ENCODE results near the gene RNU1-1. TPM values are rescaled to one million over a fixed set of nuclear protein-coding genes. Genes with fewer than 3 reads are reported as not detected.
"Not testable (repeated sequence)": the region's sequence is repeated elsewhere in the genome, so short reads cannot be mapped to it uniquely, and the experiment has no call there.

The RNU1-1 gene
- total RNA-seq, 4 donors from 2014 or later: under 0.01 TPM

DNA sequence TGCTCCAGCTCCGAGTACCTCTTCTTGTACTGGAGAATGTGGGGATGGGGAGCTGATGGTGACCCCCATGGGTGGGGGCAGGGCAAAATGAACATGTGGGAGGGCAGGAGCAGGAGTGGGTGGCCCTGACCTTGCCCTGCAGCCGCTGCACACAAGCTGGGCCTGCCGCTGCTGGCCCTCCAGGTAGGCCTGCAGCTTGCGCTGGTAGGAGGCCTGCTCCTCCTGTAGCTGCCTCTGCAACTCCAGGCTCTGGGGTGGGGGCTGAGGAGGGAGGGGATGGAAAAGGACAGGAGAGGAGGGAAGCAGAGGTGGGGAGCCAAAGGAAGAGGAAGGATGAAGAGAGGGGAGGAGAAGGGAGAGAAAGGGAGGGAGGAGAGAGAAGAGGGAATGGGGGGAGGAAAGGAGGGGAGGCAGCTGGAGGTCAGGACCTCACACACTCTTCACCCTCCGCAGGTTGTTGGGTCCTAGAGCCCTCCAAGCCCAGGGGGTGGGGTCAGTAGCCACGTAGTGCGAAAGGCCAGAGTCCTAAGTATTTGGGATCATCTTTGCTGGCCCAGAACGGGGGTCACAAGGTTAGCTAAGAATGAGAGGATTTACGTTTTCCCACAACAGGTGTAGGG, 22.9 kb downstream of the RNU1-1 start:
- Histone ChIP-seq H3K9me3 (no peaks in the 10 kb centered on the region), H3K36me3 (peaks cover 0 to 46% (median 0%) of the 10 kb centered on the region in 3 donors), H3K4me3 (no peak overlapping the region), H3K27me3 (no peaks in the 10 kb centered on the region), H3K27ac (no peak overlapping the region), H3K4me1 (no peaks in the 10 kb centered on the region)
- no peak for DNase-seq
- WGBS, 2 donors: 73 to 89% methylated on average over 5 to 8 of the region's 9 CpGs
- no peak for TF ChIP-seq POLR2A (IDR thresholded peaks at IDR 0.05)
- TF ChIP-seq, protein P1, sequence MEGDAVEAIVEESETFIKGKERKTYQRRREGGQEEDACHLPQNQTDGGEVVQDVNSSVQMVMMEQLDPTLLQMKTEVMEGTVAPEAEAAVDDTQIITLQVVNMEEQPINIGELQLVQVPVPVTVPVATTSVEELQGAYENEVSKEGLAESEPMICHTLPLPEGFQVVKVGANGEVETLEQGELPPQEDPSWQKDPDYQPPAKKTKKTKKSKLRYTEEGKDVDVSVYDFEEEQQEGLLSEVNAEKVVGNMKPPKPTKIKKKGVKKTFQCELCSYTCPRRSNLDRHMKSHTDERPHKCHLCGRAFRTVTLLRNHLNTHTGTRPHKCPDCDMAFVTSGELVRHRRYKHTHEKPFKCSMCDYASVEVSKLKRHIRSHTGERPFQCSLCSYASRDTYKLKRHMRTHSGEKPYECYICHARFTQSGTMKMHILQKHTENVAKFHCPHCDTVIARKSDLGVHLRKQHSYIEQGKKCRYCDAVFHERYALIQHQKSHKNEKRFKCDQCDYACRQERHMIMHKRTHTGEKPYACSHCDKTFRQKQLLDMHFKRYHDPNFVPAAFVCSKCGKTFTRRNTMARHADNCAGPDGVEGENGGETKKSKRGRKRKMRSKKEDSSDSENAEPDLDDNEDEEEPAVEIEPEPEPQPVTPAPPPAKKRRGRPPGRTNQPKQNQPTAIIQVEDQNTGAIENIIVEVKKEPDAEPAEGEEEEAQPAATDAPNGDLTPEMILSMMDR (IDR thresholded peaks at IDR 0.05): no peak
- intact Hi-C loops (cut with DNase I): loop anchor here (10.0 kb wide), 1 partner anchor 46 kb away; the partner anchor contains the start of gene NECAP2

DNA sequence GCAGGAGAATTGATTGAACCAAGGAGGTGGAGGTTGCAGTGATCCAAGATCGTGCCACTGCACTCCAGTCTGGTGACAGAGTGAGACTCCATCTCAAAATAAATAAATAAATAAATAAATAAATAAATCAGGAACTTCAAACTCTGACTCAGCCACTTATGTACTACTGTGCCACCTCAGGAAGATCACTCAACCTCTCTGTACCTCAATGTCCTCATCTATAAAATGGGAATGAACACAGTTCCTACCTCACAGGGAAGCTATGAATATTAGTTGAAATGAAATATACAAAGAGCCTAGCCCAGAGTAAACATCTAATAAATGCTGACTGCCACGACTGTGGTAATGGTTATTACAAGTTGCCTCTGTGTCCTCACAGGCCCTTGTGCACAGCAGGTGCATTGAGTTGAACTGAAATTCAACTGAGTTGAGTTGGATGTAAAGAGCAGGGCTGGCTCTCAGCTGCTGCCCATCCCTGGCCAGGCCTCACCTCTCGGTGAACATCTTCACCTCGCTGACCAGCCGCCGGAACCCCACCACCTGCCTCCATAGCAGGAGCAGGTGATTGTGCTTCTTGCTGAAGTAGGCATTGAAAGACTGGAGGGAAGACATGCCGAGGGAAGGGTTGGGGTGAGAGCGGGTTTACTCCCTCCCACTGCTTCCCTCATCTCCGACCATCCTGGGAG, 24.7 kb downstream of the RNU1-1 start:
- H3K4me1 ChIP-seq; H3K4me3 ChIP-seq; DNase-seq; H3K9me3 ChIP-seq; H3K27me3 ChIP-seq; H3K27ac ChIP-seq; intact Hi-C loops (cut with DNase I): not testable (repeated sequence)
- H3K36me3 ChIP-seq: peaks cover 0 to 64% (median 4%) of the 10 kb centered on the region in 3 donors
- WGBS, 2 donors: 65 to 88% methylated on average over 3 to 9 of the region's 9 CpGs

DNA sequence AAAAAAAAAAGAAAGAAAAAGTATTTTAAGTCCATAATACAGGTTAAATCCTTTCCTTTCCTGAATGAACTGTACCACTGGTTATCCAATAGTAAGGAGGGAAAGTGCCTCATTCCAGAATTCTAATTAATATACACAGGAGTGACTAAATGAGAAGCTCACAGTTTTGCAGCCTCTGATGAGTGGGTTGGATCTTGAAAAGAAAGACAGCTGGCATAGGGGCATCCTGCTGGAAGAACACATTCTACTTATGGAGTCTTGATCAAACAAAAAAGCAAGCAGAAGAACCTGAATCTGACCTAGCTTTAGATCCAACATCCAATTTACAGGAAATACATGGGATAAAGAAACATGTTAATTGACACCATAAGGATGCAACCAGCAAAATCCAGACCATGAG, 27.1 kb downstream of the RNU1-1 start:
- H3K4me1 ChIP-seq; H3K27me3 ChIP-seq; H3K27ac ChIP-seq; H3K9me3 ChIP-seq; H3K4me3 ChIP-seq; DNase-seq; intact Hi-C loops (cut with DNase I): not testable (repeated sequence)
- H3K36me3 ChIP-seq: peaks cover 4 to 87% (median 4%) of the 10 kb centered on the region in 3 donors

DNA sequence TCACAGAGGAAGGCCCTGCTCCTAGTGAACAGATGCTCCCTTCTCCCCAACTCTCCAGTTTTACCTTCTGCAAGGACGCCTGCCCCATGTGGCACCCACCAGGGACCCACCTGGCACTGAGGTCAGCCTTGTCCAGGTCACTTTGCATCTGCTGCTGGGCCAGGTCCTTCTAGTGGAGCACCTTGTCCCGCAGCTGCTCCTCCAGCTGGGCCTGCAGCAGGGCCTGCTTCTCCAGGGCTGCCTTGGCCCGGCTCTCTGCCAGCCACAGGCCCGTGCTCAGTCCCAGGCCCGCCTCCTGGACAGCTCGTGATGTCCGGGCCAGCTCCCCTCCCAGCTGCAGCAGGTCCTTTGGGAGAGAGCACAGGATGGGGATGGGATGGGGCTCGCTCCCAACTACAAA, 27.8 kb downstream of the RNU1-1 start:
- DNase-seq; H3K9me3 ChIP-seq; H3K27me3 ChIP-seq; H3K4me3 ChIP-seq; H3K27ac ChIP-seq; H3K4me1 ChIP-seq; intact Hi-C loops (cut with DNase I): not testable (repeated sequence)
- 100% methylated on average over 2 of the region's 8 CpGs; no CpG with 5 or more reads in 1 of the 2 donors for WGBS, 2 donors
- peaks cover 4 to 94% (median 4%) of the 10 kb centered on the region in 3 donors for H3K36me3 ChIP-seq

DNA sequence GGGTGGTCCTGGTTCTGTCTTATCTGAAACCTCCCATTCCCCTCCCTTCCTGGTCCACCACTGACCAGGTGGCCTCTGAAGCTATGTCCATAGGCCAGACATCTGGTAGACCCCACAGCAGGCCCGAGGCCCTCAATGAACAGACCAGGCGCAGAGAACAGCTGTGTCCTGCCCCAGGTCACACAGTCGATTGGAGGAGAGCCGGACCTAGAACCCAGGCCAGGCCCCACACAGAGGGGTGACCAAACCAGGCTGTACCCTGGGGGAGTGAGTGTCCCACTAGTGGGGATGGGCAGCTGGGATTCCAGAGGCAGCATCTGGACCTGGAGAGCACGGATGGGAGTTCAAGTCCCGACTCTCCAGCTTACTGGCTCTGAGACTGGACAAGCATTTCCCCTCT, 29.2 kb downstream of the RNU1-1 start:
- no peak for DNase-seq
- Histone ChIP-seq H3K4me3 (no peak overlapping the region), H3K27me3 (no peaks in the 10 kb centered on the region), H3K9me3 (no peaks in the 10 kb centered on the region), H3K36me3 (peaks cover 4 to 96% (median 4%) of the 10 kb centered on the region in 3 donors), H3K4me1 (no peaks in the 10 kb centered on the region), H3K27ac (no peak overlapping the region)
- intact Hi-C loops (cut with DNase I): no loop called here
- TF ChIP-seq POLR2A (IDR thresholded peaks at IDR 0.05): no peak
- TF ChIP-seq, protein P1 (IDR thresholded peaks at IDR 0.05): no peak
- 83% methylated on average over 2 of the region's 6 CpGs; no CpG with 5 or more reads in 1 of the 2 donors for WGBS, 2 donors

DNA sequence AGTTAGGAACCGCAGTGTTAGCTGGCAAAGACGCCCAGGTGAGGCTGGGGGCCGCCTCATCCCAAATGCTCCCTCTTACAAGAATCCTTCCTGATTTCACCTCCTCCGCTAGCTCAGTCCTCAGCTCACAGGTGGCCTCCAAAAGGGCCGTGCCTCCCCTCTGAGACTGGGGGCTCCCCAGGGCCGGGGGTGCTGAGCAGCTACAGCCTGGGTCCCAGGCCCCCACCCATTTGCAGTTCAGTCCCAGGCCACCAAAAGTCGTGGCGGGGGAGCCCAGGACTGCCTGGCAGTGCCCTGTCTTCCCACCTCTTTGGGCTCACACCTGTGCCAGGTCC, 29.6 kb downstream of the RNU1-1 start:
- no peaks in the 10 kb centered on the region for H3K9me3 ChIP-seq
- intact Hi-C loops (cut with DNase I): no loop called here
- no peak overlapping the region for H3K4me3 ChIP-seq
- DNase-seq: no peak
- no peaks in the 10 kb centered on the region for H3K4me1 ChIP-seq
- H3K36me3 ChIP-seq: peaks cover 4 to 96% (median 4%) of the 10 kb centered on the region in 3 donors
- H3K27ac ChIP-seq: no peak overlapping the region
- WGBS, 2 donors: 95 to 100% methylated on average over 3 to 8 of the region's 8 CpGs
- H3K27me3 ChIP-seq: no peaks in the 10 kb centered on the region
- TF ChIP-seq, protein P1 (IDR thresholded peaks at IDR 0.05): no peak
- no peak for TF ChIP-seq POLR2A (IDR thresholded peaks at IDR 0.05)

DNA sequence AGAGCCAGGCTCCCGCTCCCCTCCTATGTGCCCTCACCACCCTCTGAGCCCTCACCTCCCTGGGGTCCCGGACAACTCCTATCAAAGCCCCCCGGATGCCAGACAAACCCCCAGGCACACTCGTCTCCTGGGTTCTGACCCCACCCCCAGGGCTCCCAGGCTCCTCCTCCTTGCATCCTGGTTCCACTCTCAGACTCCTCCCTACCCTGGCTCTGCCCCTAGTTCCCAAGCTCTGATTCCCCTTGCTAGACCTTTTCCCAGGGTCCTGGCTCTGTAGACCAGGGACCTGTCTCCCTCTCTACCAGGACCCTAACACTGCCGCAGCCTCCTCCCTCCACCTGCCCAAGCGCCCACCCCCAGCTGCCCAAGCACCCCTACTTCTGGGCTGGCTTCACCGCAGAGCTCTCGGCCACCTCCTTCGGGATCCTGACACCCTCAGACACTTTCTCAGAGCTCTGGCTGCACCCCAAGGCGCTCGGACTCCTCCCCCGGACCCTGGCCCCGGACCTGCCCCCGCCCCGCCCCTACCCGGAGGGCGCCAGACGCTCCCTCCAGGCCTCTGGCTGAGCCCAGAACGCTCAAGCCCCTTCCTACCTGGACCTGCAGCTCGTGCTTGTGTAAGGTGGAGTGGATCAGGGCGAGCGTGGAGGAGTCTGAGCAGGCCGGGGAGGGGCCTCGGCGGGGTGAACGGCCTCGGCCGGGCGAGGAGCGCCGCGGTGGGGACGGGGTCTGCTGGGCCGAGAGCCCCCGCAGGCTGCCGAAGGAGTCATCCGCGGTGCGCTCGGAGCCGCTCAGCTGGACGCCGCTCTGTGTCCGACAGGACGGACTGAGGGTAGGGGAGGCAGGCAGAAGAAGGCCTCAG, 30.2 kb downstream of the RNU1-1 start:
- WGBS, 2 donors: 86 to 93% methylated on average over 8 to 25 of the region's 45 CpGs
- peaks cover 4 to 96% (median 4%) of the 10 kb centered on the region in 3 donors for H3K36me3 ChIP-seq
- intact Hi-C loops (cut with DNase I); H3K4me3 ChIP-seq; H3K27me3 ChIP-seq; H3K27ac ChIP-seq; H3K9me3 ChIP-seq; H3K4me1 ChIP-seq; DNase-seq: not testable (repeated sequence)

DNA sequence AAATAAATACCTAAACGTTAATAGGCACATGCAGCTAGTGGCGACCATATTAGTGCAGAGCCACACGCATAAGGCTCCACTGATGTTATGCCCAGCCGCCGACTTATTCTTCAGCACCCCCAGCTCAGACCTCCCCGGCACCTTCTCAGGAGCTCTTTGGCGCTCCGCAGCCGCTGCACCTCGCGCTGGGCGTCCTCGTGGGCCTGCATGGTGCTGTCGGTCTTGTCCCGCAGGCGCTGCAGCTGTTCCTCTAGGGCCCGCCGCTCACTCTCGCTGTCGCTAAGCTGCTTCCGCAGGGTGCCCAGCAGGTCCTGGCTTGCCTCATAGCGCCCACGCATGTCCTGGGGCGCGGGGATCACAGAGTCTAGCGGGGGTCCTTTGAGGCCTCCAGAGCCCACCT, 30.9 kb downstream of the RNU1-1 start:
- H3K4me1 ChIP-seq; H3K27me3 ChIP-seq; DNase-seq; H3K9me3 ChIP-seq; intact Hi-C loops (cut with DNase I); H3K27ac ChIP-seq; H3K4me3 ChIP-seq: not testable (repeated sequence)
- H3K36me3 ChIP-seq: peaks cover 4 to 98% (median 6%) of the 10 kb centered on the region in 3 donors
- WGBS, 2 donors: 97% methylated on average over 14 to 18 of the region's 26 CpGs

Data from esophagus squamous epithelium (tissue), 5 donors.